Heart left ventricle (tissue), 13 donors: ENCODE data around the gene DTX3L.

ENCODE experiments used
- POLR2A ChIP-seq, 2 donors: fragments of 450-650 bp; IDR thresholded peaks; one replicate each; pipeline ENCODE4 v1.6.1; 2017; ENCODE audit warnings: antibody characterized with exemption in 2 of 2, mild to moderate bottlenecking in 2 of 2, moderate library complexity in 2 of 2
- TF ChIP-seq, protein P1 (sequence below), 12 donors: fragments of 200-600 bp; sonication (generic) in 4 of 12; IDR thresholded peaks; one replicate each; pipeline versions ENCODE4 v1.5.0 to v1.8.0; 2018 to 2022; ENCODE audit warnings: antibody characterized with exemption in 12 of 12, mild to moderate bottlenecking in 5 of 12
- donor health status: ischemic (EF 13 %, LVEDD 7.1; RV severe dilation, severe dysfunction).
- donor health status: DM: no; HTN: yes; CAD: no.
- donor health status: DM: no; HTN: no; CAD: no.
- donor health status: ischemic (EF 25% LVEDD 6.9; RV normal size, moderate dysfunction).
- donor health status: ischemic (EF 25% LVEDD 5.7; RV mildly dilated, moderate dysfunction).
- donor health status: ischemic (EF 35%, LVEDD 5.7; RV mildly dilated, moderate dysfunction).
- donor health status: nonischemic (EF 11% LVEDD 7.7; RV severe dilation, severe dysfunction).
- donor health status: DM: yes; HTN: yes; CAD: no.
- donor health status: PGD.
- donor health status: ischemic (EF 29% LVEDD 5.4; RV normal size, mild dysfunction).
- donor health status: nonischemic (EF 23%, LVEDD 6.1; RV moderate dilation, normal function).

- TF ChIP-seq, protein P1, sequence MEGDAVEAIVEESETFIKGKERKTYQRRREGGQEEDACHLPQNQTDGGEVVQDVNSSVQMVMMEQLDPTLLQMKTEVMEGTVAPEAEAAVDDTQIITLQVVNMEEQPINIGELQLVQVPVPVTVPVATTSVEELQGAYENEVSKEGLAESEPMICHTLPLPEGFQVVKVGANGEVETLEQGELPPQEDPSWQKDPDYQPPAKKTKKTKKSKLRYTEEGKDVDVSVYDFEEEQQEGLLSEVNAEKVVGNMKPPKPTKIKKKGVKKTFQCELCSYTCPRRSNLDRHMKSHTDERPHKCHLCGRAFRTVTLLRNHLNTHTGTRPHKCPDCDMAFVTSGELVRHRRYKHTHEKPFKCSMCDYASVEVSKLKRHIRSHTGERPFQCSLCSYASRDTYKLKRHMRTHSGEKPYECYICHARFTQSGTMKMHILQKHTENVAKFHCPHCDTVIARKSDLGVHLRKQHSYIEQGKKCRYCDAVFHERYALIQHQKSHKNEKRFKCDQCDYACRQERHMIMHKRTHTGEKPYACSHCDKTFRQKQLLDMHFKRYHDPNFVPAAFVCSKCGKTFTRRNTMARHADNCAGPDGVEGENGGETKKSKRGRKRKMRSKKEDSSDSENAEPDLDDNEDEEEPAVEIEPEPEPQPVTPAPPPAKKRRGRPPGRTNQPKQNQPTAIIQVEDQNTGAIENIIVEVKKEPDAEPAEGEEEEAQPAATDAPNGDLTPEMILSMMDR (IDR thresholded peaks at IDR 0.05) = no peak
- no peak for TF ChIP-seq POLR2A (IDR thresholded peaks at IDR 0.05)
Observed at GRCh38 chr3:122586098-122586497, 22.0 kb downstream of the DTX3L start.
